ENCODE data around the gene ZKSCAN1. TPM values are rescaled to one million over a fixed set of nuclear protein-coding genes. Genes with fewer than 3 reads are reported as not detected.
"Not testable (repeated sequence)": the region's sequence is repeated elsewhere in the genome, so short reads cannot be mapped to it uniquely, and the experiment has no call there.

ZKSCAN1 gene
- total RNA-seq, 2 donors from 2014 or later = 64.9 to 70.6 TPM

- H3K4me1 Mint-ChIP-seq (ENCODE audit: low read depth in 2 of 2) = peaks cover 0 to 2% of the 10 kb centered on the region in 2 donors
- H3K27ac Mint-ChIP-seq = no peak overlapping the region
- ATAC-seq = no peak
- H3K9me3 Mint-ChIP-seq = no peaks in the 10 kb centered on the region
- peaks cover 0 to 16% of the 10 kb centered on the region in 2 donors for H3K27me3 Mint-ChIP-seq
- H3K36me3 Mint-ChIP-seq = no peaks in the 10 kb centered on the region
- H3K4me3 Mint-ChIP-seq = no peak overlapping the region
- DNase-seq (ENCODE audit: low spot score) = no peak
Observed at GRCh38 chr7:99987846-99988245, 27.6 kb upstream of the ZKSCAN1 start.

DNA sequence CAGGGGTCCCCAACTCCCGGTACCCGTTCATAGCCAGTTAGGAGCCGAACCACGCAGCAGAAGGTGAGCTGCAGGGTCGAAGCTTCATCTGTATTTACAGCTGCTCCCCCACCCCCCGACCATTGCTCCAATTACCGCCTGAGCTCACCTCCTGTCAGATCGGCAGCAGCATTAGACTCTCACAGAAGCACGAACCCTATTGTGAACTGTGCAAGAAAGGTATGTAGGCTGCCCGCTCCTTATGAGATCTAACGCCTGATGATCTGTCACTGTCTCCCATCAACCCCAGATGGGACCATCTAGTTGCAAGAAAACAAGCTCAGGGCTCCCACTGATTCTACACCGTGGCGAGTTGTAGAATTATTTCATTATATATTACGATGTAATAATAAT lies 24.9 kb upstream of the ZKSCAN1 start:
- H3K4me1 Mint-ChIP-seq (ENCODE audit: low read depth in 2 of 2) = peaks cover 0 to 2% of the 10 kb centered on the region in 2 donors
- no peak for ATAC-seq
- no peak for DNase-seq (ENCODE audit: low spot score)
- H3K27ac Mint-ChIP-seq = no peak overlapping the region
- H3K9me3 Mint-ChIP-seq = no peaks in the 10 kb centered on the region
- no peaks in the 10 kb centered on the region for H3K36me3 Mint-ChIP-seq
- H3K27me3 Mint-ChIP-seq = peaks cover 0 to 11% of the 10 kb centered on the region in 2 donors
- H3K4me3 Mint-ChIP-seq = no peak overlapping the region

- not testable (repeated sequence) for ATAC-seq; H3K4me1 Mint-ChIP-seq (ENCODE audit: low read depth in 2 of 2); H3K9me3 Mint-ChIP-seq; H3K27ac Mint-ChIP-seq; H3K4me3 Mint-ChIP-seq; DNase-seq (ENCODE audit: low spot score); H3K36me3 Mint-ChIP-seq
- peaks cover 0 to 14% of the 10 kb centered on the region in 2 donors for H3K27me3 Mint-ChIP-seq
Observed at GRCh38 chr7:99991543-99991942, 23.9 kb upstream of the ZKSCAN1 start.

GRCh38 chr7:99992330-99993038 lies 22.9 kb upstream of the ZKSCAN1 start:
- no peak overlapping the region for H3K4me3 Mint-ChIP-seq
- H3K27ac Mint-ChIP-seq = no peak overlapping the region
- H3K27me3 Mint-ChIP-seq = peaks cover 0 to 10% of the 10 kb centered on the region in 2 donors

GRCh38 chr7:99994819-99995218 lies 20.6 kb upstream of the ZKSCAN1 start:
- Mint-ChIP-seq H3K4me1 (ENCODE audit: low read depth in 2 of 2) (peaks cover 10 to 16% of the 10 kb centered on the region in 2 donors), H3K27ac (no peak overlapping the region), H3K4me3 (no peak overlapping the region), H3K27me3 (peaks cover 0 to 5% of the 10 kb centered on the region in 2 donors), H3K36me3 (no peaks in the 10 kb centered on the region), H3K9me3 (no peaks in the 10 kb centered on the region)
- ATAC-seq = no peak
- DNase-seq (ENCODE audit: low spot score) = no peak

More at GRCh38 chr7:99992330-99993038, 22.9 kb upstream of the ZKSCAN1 start:
- no peak for ATAC-seq
- no peak for DNase-seq (ENCODE audit: low spot score)
- Mint-ChIP-seq H3K36me3 (no peaks in the 10 kb centered on the region), H3K4me1 (ENCODE audit: low read depth in 2 of 2) (peaks cover 9 to 11% of the 10 kb centered on the region in 2 donors), H3K9me3 (no peaks in the 10 kb centered on the region)

DNA sequence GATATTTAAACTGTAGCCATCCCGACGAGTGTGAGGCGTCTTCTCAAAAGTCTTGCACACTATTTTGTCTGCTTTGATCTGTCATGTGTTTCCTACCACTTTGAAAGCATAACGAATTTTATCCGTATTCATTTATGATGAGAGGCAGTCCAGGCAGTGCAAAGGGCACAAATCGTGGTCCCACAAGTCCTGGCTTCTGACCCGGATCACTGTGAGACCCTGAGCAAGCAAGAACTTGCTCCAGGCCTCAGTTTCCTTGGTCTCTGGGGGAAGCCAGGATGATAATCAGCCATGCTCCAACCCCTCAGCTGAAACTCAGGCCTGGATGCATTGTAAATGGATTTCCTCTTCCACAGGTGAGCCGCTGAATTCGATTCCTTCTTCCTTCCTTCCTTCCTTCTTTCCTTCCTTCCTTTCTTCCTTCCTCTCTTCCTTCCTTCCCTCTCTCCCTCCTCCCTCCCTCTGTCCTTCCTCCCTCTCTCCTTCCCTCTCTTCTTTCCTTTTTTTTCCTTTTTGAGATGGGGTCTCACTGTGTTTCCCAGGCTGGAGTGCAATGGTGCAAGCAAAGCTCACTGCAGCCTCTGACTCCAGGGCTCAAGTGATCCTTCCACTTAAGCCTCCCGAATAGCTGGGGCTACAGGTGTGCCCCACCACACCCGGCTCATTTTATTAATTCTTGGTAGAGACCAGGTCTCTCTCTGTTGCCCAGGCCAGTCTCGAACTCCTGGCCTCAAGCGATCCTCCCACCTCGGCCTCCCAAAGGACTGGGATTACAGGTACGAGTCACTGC lies 18.4 kb upstream of the ZKSCAN1 start:
- no peak for ATAC-seq
- Mint-ChIP-seq H3K4me1 (ENCODE audit: low read depth in 2 of 2) (peaks cover 10 to 13% of the 10 kb centered on the region in 2 donors), H3K27ac (peak overlapping the region; percentile 98 to 100), H3K36me3 (no peaks in the 10 kb centered on the region), H3K27me3 (peaks cover 0 to 3% of the 10 kb centered on the region in 2 donors), H3K4me3 (peak overlapping the region; percentile 84), H3K9me3 (no peaks in the 10 kb centered on the region)
- DNase-seq (ENCODE audit: low spot score) = no peak

GRCh38 chr7:99997545-99998137 lies 17.8 kb upstream of the ZKSCAN1 start:
- Mint-ChIP-seq H3K27ac (peak overlapping the region; percentile 98 to 100), H3K36me3 (no peaks in the 10 kb centered on the region), H3K27me3 (peaks cover 0 to 3% of the 10 kb centered on the region in 2 donors), H3K4me3 (peak overlapping the region; percentile 84), H3K4me1 (ENCODE audit: low read depth in 2 of 2) (peaks cover 10 to 13% of the 10 kb centered on the region in 2 donors), H3K9me3 (no peaks in the 10 kb centered on the region)
- ATAC-seq = peak; percentile 93 to 97
- DNase-seq (ENCODE audit: low spot score) = peak; percentile 89

DNA sequence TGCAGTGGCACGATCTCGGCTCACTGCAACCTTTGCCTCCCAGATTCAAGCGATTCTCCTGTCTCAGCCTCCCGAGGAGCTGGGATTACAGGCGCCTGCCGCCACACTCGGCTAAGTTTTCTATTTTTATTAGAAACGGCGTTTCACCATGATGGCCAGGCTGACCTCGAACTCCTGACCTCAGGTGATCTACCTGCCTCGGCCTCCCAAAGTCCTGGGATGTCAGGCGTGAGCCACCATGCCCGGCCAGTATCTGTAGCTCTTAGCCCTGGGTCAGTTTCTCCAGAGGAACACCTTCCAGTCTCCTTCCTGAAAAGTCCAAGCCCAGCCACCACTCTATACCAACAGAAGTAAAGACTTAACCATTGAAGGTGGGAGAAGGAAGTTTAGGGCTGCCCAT lies 15.2 kb upstream of the ZKSCAN1 start:
- no peak overlapping the region for H3K27ac Mint-ChIP-seq
- no peak overlapping the region for H3K4me3 Mint-ChIP-seq
- H3K9me3 Mint-ChIP-seq = no peaks in the 10 kb centered on the region
- H3K4me1 Mint-ChIP-seq (ENCODE audit: low read depth in 2 of 2) = peaks cover 10 to 13% of the 10 kb centered on the region in 2 donors
- no peaks in the 10 kb centered on the region for H3K36me3 Mint-ChIP-seq
- peaks cover 0 to 3% of the 10 kb centered on the region in 2 donors for H3K27me3 Mint-ChIP-seq
- ATAC-seq (no peak), DNase-seq (ENCODE audit: low spot score) (no peak)

- ATAC-seq (no peak), DNase-seq (ENCODE audit: low spot score) (no peak)
- no peak overlapping the region for H3K4me3 Mint-ChIP-seq
- H3K4me1 Mint-ChIP-seq (ENCODE audit: low read depth in 2 of 2) = no peaks in the 10 kb centered on the region
- H3K27me3 Mint-ChIP-seq = no peaks in the 10 kb centered on the region
- no peaks in the 10 kb centered on the region for H3K9me3 Mint-ChIP-seq
- H3K36me3 Mint-ChIP-seq = no peaks in the 10 kb centered on the region
- H3K27ac Mint-ChIP-seq = no peak overlapping the region
Observed at GRCh38 chr7:100003711-100004661, 11.4 kb upstream of the ZKSCAN1 start.

- Mint-ChIP-seq H3K4me1 (ENCODE audit: low read depth in 2 of 2) (no peaks in the 10 kb centered on the region), H3K4me3 (no peak overlapping the region), H3K27ac (no peak overlapping the region), H3K36me3 (no peaks in the 10 kb centered on the region), H3K9me3 (no peaks in the 10 kb centered on the region), H3K27me3 (peaks cover 5 to 6% of the 10 kb centered on the region in 2 donors)
- DNase-seq (ENCODE audit: low spot score) (no peak), ATAC-seq (no peak)
Observed at GRCh38 chr7:100007887-100008286, 7.5 kb upstream of the ZKSCAN1 start.

DNA sequence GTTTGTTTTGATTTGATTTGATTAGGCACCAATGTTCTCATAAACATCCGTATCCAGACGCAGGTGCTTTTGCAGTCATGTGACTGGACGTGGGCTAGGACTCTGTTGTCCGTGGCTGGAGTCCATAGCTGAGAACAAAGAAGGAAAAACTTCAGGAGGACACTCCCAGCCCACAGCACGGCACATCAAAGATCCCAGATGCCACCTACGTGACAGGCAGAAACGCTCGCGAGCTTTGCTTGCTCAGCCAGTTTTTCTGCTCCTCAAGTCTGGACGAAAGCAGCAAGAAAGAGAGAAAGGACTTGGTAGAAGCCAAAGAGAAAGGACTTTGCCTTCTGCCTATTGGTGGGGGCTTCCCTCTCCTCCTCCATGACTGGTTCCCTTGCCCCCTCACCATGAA lies 6.9 kb upstream of the ZKSCAN1 start:
- Mint-ChIP-seq H3K4me3 (no peak overlapping the region), H3K27ac (peak overlapping the region in 1 of 2 donors; percentile 50), H3K27me3 (peaks cover 5 to 6% of the 10 kb centered on the region in 2 donors), H3K9me3 (no peaks in the 10 kb centered on the region), H3K4me1 (ENCODE audit: low read depth in 2 of 2) (no peaks in the 10 kb centered on the region), H3K36me3 (no peaks in the 10 kb centered on the region)
- ATAC-seq (no peak), DNase-seq (ENCODE audit: low spot score) (no peak)

GRCh38 chr7:100009952-100010351 lies 5.4 kb upstream of the ZKSCAN1 start:
- not testable (repeated sequence) for H3K27ac Mint-ChIP-seq; ATAC-seq; H3K36me3 Mint-ChIP-seq; H3K4me3 Mint-ChIP-seq; H3K9me3 Mint-ChIP-seq; H3K27me3 Mint-ChIP-seq; H3K4me1 Mint-ChIP-seq (ENCODE audit: low read depth in 2 of 2); DNase-seq (ENCODE audit: low spot score)

DNA sequence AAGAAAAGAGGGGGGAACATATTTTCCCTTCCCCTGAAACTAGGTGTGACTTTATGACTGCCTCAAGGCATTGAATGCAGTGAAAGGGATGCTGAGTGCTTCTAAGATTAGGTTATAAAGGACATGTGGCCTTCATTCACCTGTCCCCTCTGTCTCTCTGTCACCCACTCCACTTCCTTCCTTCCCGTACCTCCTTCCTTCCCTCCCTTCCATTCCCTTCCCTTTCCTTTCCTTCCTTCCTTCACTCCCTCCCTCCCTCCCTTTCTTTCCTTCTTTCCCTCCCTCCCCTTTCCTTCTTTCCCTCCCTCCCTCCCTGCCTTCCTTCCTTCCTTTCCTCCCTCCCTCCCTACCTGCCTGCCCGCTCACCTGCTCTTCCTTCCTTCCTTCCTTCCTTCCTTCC lies 4.5 kb upstream of the ZKSCAN1 start:
- no peak overlapping the region for H3K4me3 Mint-ChIP-seq
- H3K27me3 Mint-ChIP-seq = peaks cover 5 to 6% of the 10 kb centered on the region in 2 donors
- H3K4me1 Mint-ChIP-seq (ENCODE audit: low read depth in 2 of 2) = peaks cover 0 to 6% of the 10 kb centered on the region in 2 donors
- no peaks in the 10 kb centered on the region for H3K9me3 Mint-ChIP-seq
- no peak overlapping the region for H3K27ac Mint-ChIP-seq
- H3K36me3 Mint-ChIP-seq = no peaks in the 10 kb centered on the region
- DNase-seq (ENCODE audit: low spot score) (no peak), ATAC-seq (no peak)

Data from natural killer cell treated with Interleukin-12 subunit alpha and Interleukin-12 subunit beta and Interleukin-15 and Interleukin-18, amount 100 ng/mL, for 72 hours (primary cell).